Upper lobe of right lung (tissue), 1 donor: Measurements from ENCODE around the gene BCL11B. TPM values are rescaled to one million over a fixed set of nuclear protein-coding genes. Genes with fewer than 3 reads are reported as not detected.

Experiments used
- ATAC-seq: fragments of 200-7000 bp; cut with Tn5 transposase; one replicate; pipeline ENCODE4 v1.9.1; 2020; ENCODE audit warnings: mild to moderate bottlenecking, moderate library complexity
- DNase-seq: peaks from one replicate; pipeline ENCODE4 v3.0.0-alpha.2; 2020
- H3K27ac ChIP-seq: fragments of 200-600 bp; one replicate; pipeline ENCODE4 v1.8.0; 2022
- H3K27me3 ChIP-seq: fragments of 200-600 bp; one replicate; pipeline ENCODE4 v1.8.0; 2022; ENCODE audit warnings: mild to moderate bottlenecking
- H3K36me3 ChIP-seq: fragments of 200-600 bp; one replicate; pipeline ENCODE4 v1.8.0; 2022
- H3K4me1 ChIP-seq: fragments of 200-600 bp; one replicate; pipeline ENCODE4 v1.8.0; 2022
- H3K4me3 ChIP-seq: fragments of 200-600 bp; one replicate; pipeline ENCODE4 v1.8.0; 2022; ENCODE audit warnings: mild to moderate bottlenecking
- H3K9me3 ChIP-seq: fragments of 200-600 bp; one replicate; pipeline ENCODE4 v1.8.0; 2022
- intact Hi-C: fragments of 100-400 bp; cut with DNase I; formaldehyde crosslinking; loops from one replicate; pipeline ENCODE4 v1.11.0; 2022
- total RNA-seq: library from RNA; stranded (reverse); fragmentation: NEBNext Ultra II Directional; extraction: Animal tissue kit (Norgen Biotek cat#: 25700); gene quantifications from one replicate; pipeline ENCODE4 v1.2.1, GENCODE V29; 2021
- TF ChIP-seq, protein P1 (sequence below): fragments of 200-600 bp; IDR thresholded peaks from one replicate; pipeline ENCODE4 v1.8.0; 2022; ENCODE audit warnings: antibody characterized with exemption
- donor health status: DM: no; HTN: yes; CAD: no; lungs with severe emphysema.

BCL11B gene
- total RNA-seq, 1 donor from 2014 or later = 2.4 TPM

DNA sequence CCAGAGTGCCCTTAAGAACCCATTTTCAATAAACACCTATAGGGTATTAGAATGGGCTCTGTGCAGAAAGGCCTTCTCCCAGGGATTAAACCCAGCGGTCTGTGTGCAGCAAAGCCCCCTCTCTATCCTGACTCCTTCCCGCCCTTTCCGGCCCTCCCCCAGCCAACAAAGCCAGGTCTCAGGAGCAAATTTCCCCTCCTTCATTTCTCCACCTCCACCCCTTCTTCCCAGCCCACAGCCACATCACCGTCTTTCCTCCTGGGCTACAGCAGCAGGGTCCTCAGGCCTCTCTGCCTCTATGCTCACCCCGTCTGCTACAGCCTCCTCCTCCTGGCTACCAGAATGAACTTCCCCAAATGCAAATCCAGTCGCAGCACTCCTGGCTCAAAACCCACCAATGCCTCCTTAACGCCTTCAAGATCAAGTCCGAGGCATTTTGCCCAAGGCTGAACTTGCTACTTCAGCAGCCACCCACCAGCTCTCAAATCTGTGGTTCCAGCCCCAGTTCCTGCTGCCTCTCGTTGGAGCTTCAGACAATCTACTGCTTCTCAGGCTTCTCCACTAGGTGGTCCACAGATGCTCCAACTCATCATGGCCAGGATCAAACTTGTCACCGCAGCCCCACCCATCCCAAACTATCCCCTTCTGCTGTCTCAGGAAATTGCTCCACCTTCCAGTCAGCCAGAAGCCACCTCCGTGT lies 134.8 kb downstream of the BCL11B start:
- TF ChIP-seq, protein P1, sequence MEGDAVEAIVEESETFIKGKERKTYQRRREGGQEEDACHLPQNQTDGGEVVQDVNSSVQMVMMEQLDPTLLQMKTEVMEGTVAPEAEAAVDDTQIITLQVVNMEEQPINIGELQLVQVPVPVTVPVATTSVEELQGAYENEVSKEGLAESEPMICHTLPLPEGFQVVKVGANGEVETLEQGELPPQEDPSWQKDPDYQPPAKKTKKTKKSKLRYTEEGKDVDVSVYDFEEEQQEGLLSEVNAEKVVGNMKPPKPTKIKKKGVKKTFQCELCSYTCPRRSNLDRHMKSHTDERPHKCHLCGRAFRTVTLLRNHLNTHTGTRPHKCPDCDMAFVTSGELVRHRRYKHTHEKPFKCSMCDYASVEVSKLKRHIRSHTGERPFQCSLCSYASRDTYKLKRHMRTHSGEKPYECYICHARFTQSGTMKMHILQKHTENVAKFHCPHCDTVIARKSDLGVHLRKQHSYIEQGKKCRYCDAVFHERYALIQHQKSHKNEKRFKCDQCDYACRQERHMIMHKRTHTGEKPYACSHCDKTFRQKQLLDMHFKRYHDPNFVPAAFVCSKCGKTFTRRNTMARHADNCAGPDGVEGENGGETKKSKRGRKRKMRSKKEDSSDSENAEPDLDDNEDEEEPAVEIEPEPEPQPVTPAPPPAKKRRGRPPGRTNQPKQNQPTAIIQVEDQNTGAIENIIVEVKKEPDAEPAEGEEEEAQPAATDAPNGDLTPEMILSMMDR = no peak
- Histone ChIP-seq H3K27ac (no peak overlapping the region), H3K27me3 (no peaks in the 10 kb centered on the region), H3K36me3 (no peaks in the 10 kb centered on the region), H3K4me1 (no peaks in the 10 kb centered on the region), H3K9me3 (no peaks in the 10 kb centered on the region), H3K4me3 (no peak overlapping the region)
- no peak for ATAC-seq
- peak; percentile 47 for DNase-seq
- intact Hi-C loops = no loop called here

DNA sequence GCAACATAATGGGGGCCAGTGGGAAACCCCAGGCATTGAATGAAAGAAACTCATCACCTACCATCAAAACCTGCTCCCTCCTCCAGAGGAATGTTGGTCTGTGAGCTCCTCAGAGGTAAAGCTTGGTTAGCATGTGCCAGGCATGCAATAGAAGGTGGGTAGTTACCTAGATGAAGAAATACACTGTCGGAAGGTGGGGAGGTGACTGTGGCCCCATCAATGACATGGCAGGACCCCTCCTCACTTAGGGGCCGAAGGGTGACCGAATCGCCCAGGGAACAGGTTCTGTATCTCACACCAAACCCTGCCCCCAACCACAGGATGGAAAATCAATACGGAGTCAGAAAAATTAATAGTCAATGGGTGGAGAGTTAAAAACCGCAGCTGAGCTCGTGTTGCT lies 135.6 kb downstream of the BCL11B start:
- Histone ChIP-seq H3K9me3 (no peaks in the 10 kb centered on the region), H3K4me1 (no peaks in the 10 kb centered on the region), H3K36me3 (no peaks in the 10 kb centered on the region), H3K4me3 (no peak overlapping the region), H3K27me3 (no peaks in the 10 kb centered on the region), H3K27ac (no peak overlapping the region)
- ATAC-seq = no peak
- intact Hi-C loops = no loop called here
- DNase-seq = no peak
- TF ChIP-seq, protein P1 = no peak

DNA sequence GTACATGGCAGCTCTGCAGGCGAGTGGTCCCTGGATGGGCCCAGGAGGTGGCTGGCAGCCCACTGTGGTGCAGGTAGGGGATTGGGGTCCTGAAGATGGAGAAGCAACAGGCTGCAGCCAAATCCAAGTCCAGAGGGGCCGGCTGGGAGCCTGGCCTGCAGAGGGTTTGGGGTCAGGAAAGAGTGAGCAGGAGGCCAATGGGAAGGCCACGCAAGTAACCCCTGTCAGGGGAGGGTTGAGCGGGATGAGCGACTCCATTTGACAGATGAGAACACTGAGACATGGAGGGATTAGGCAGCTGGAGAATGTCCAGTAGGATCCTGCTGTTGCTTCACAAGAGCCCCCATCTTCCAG lies 136.0 kb downstream of the BCL11B start:
- ATAC-seq = no peak
- DNase-seq = peak; percentile 48

DNA sequence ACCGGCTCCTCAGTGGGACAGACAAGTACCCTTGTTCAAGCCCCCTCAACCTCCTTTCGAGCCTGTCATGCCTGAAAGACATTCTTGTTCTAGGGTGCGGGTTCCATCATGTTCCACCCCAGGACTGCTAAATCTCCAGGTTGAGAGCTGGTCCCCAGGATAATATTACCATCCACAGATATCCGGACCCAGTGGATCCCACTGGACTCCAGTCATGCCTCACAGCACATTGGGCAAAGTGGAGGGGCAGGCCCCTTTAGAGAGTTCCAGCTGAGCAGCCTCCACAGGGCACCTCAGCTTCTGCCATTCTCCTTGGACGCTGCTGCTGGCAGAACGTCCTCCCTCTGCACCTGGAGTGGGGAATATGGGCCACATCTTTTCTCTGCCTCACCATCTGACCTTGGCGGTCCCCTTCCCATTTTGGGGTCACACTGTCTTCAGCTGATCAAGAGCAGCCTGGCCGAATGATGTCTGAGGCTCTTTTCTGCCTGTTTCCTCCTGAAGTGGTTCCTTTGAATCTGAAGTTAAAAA lies 137.4 kb downstream of the BCL11B start:
- Histone ChIP-seq H3K36me3 (no peaks in the 10 kb centered on the region), H3K9me3 (no peaks in the 10 kb centered on the region), H3K4me1 (no peaks in the 10 kb centered on the region), H3K4me3 (no peak overlapping the region), H3K27me3 (no peaks in the 10 kb centered on the region), H3K27ac (no peak overlapping the region)
- DNase-seq (no peak), ATAC-seq (no peak)
- TF ChIP-seq, protein P1 = no peak
- intact Hi-C loops = no loop called here

More for the DNA sequence above, 136.0 kb downstream of the BCL11B start:
- Histone ChIP-seq H3K36me3 (no peaks in the 10 kb centered on the region), H3K9me3 (no peaks in the 10 kb centered on the region), H3K4me1 (no peaks in the 10 kb centered on the region), H3K4me3 (no peak overlapping the region), H3K27me3 (no peaks in the 10 kb centered on the region), H3K27ac (no peak overlapping the region)
- TF ChIP-seq, protein P1 = no peak
- intact Hi-C loops = no loop called here

DNA sequence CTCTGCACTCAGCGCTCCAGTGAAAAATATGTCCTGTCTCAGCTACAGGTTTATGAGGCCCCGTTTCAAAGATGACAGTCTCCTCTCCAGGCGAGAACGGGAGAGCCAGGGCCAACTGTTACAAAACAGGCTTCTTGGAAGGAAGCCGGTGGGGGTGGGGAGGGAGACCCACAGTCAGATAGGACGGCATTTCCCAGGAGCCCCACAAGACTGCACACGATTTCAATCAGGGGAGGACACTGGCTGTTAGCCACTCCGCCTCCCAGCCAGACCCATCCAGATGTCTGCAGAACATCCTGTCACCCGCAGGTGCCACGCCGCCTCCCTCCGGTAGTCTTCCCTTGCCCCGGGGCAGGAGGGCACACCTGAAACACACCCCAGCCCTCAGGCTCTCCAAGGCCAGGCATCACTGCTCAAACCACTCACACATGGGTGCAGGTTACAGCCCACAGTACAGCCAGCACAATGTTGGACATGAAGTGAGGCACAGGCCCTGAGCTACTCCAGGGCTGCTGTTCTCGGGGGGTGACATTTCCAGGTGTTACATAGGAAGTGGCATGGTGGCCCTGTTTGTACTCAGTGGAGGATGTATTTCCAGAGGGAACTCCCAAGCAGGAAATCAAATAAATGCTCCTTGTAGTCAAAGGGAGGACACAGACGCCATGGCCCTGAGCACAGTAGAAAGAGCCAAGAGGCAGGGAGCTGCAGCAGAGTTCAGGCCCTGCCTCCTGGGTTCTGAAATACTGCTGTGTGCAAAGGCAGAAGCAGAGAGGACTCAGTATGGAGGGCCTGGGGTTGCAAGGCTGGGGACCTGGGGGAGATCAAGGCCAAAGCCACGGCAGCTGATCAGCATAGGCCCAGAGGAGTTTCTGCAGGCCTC lies 138.1 kb downstream of the BCL11B start:
- Histone ChIP-seq H3K27ac (no peak overlapping the region), H3K9me3 (no peaks in the 10 kb centered on the region), H3K4me1 (no peaks in the 10 kb centered on the region), H3K27me3 (no peaks in the 10 kb centered on the region), H3K4me3 (no peak overlapping the region), H3K36me3 (no peaks in the 10 kb centered on the region)
- TF ChIP-seq, protein P1 = no peak
- intact Hi-C loops = no loop called here
- no peak for ATAC-seq
- peak; percentile 59 for DNase-seq
